ENCODE results near the gene CREG2.

The CREG2 gene

DNA sequence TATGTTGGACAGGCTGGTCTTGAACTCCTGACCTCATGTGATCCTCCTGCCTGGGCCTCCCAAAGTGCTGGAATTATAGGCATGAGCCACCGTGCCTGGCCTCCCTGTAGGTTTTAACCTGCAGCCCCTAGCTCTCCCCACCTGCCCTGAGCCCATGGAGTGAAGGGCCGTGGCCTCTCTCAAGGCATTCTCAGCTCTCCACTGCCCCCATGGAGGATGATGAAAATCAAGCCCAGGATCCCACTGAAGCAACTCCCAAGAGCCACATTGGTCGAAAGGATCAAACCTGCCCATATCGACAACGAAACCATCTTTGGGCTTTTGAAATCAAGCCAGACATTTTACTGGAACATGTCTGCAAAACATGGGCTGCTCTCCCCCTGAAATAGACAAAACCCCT, 22.4 kb upstream of the CREG2 start:
- DNase-seq (ENCODE audit: low spot score), result no peak

- DNase-seq (ENCODE audit: low spot score), result no peak
These were observed 21.6 kb upstream of the CREG2 start for GRCh38 chr2:101408925-101409324.

GRCh38 chr2:101405351-101405899, 18.1 kb upstream of the CREG2 start:
- no peak for DNase-seq (ENCODE audit: low spot score)

DNA sequence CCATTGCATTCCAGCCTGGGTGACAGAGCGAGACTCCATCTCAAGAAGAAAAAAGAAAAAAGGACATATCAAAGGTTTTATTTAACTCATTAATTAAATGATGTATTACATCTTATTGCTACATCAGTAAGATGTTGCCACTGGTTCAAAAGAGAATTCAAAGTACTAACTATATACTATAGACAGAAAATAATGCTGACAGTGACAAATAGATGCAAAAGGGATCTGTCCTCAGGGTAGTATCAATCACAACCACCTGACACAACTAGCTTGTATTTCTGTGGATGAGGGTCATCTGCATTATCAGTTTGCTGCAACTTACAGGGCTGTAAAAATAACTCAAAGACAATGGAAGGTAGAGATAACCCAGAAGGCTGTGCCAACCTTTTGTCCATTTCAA, 16.4 kb upstream of the CREG2 start:
- no peak for DNase-seq (ENCODE audit: low spot score)

- DNase-seq (ENCODE audit: low spot score), result no peak
These were observed 15.3 kb upstream of the CREG2 start for GRCh38 chr2:101402630-101403029.

GRCh38 chr2:101401906-101402305, 14.6 kb upstream of the CREG2 start:
- no peak for DNase-seq (ENCODE audit: low spot score)

- no peak for DNase-seq (ENCODE audit: low spot score)
These were observed 14.0 kb upstream of the CREG2 start for GRCh38 chr2:101401326-101401665.

GRCh38 chr2:101400506-101401325, 13.4 kb upstream of the CREG2 start:
- DNase-seq (ENCODE audit: low spot score), result no peak

DNA sequence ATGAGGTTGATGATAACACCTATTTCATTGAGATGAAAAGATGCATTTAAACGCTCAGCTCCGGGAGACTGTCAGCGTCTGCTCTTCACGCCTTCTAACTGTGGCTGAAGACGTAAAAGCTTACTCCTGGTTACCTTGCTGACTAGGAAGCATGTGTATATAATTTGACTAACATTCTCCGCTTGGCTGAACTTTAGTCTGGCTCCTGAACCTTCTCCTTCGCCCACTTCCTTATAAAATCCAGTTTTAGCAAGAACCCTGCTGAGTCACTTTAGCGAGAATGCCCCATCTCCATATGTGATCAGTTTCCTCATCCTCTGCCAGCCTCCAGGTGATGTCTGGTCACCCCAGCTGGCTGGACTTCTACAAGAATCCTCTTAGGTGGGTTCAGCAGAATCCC, 12.7 kb upstream of the CREG2 start:
- DNase-seq (ENCODE audit: low spot score), result no peak

- DNase-seq (ENCODE audit: low spot score), result no peak
These were observed 11.9 kb upstream of the CREG2 start for GRCh38 chr2:101399021-101399799.

- DNase-seq (ENCODE audit: low spot score), result no peak
These were observed 11.0 kb upstream of the CREG2 start for GRCh38 chr2:101398116-101398821.

DNA sequence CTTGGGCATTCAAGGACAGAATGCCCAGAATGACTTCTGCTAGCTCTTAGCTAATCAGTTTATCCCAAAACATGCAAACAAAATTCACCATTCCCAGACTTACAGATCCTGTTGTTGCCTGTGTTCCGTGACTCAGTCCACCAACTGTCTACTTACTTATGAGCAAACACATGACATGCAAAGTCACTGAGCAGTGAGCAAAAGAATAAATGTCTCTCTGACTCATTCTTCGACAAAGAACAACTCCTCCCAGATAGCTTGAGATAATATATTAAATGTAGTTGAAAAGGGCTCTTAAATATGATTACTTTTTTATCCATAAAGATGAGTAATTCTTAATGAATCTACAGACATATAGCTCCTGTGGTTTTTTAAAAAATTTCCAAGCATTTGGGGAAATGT, 9.0 kb upstream of the CREG2 start:
- no peak for DNase-seq (ENCODE audit: low spot score)

DNA sequence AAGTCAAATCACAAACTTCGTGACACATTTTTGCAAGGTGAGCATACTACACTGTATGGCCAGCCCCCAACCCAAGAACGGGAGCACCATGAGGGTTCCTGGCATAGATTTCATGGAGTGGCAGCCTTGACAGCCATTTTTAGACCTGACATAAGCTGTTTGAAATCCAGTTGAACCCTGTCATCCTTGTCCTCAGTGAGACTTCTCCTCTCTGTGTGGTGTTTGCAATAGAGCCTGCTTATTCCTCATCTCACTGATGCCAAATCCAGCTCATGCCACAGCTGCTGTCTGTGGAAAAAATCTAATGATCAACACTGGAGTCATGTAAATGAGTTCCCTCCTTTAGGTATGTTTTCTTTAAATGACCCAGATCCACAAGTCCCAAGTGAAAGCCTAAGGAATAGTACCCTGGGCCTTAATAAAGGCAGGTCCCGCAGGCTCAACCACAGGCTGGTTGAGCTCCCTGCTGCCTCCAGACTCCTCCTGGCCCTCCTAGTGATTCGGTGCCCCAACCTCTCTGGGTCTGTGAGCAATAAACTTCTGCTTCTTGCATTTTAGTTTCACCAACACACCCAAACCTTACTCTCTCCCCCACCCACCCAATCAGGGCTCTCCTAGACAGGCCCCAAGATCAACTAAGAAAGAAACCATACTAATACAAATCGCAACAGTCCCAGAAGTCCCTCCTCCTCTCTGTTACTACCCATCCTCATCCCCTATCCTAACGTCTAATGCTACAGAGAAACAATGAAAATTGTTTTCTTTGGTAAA, 8.4 kb upstream of the CREG2 start:
- no peak for DNase-seq (ENCODE audit: low spot score)

GRCh38 chr2:101388232-101388631, 929 bp upstream of the CREG2 start:
- DNase-seq (ENCODE audit: low spot score), result no peak

- peak; percentile 29 for DNase-seq (ENCODE audit: low spot score)
These were observed 628 bp downstream of the CREG2 start for GRCh38 chr2:101386599-101387150.

DNA sequence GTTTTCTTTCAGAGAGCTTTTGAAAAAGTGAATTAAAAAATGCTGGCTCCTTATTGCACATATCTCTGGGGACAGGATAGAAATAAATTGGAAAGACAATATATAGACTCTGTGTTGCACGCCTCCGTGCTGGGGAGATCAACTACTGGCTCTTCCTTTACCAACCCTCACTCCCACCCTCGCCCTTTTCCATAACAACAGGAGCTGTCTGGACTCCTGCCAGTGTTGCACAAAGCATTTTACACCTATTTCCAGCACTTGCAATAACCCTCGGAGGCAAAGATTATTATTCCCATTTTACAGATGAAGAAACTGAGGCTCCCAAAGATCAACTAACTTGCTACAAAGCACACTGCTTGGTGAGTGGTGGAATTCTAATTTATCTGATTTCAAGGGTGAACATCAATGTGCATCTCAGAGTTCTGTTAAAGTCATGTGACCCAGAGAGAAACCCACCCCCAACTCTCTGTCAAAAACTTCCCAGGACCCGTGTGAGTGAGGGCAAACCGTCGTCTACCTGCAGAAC, 4.2 kb downstream of the CREG2 start:
- no peak for DNase-seq (ENCODE audit: low spot score)

GRCh38 chr2:101382442-101382841, 4.9 kb downstream of the CREG2 start:
- DNase-seq (ENCODE audit: low spot score), result no peak

- DNase-seq (ENCODE audit: low spot score), result no peak
These were observed 6.9 kb downstream of the CREG2 start for GRCh38 chr2:101380376-101380775.

DNA sequence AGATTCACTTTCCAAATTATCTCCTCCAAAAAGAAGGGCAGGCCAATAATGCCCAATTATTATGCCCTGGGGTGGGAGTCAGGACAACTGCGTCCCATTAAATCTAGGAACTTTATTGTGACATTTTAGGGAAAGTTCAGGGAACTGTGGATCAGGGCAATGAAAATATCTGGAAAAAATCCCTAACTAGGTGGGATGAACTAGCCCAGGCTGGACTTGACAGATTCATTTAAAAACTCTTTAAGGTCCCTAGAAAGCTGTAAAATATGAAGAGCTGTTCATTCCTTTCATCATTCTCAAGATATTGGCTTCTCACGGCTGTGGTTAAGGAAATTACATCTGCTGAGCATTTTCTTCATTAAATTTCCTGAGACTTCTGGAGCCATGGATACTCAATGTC, 8.2 kb downstream of the CREG2 start:
- DNase-seq (ENCODE audit: low spot score), result no peak

DNA sequence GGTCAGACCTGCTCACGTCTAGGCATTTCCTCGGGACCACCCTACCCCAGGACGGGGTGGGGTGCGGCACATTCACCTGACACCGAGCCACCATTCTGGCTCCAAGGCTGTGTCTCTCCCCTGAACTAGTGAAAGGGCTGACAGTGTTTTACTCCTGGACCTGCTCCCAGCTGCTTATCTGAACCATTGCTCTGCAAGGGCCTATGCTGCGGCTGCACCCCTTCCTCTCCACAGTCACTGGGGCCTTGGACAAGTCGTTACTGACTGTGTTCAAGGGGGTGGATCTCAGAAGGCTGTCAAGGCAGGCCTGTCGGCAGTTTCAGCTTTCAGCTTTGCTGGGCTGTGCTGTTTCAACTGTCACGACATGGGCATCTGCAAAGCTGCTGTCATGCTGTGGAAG, 11.7 kb downstream of the CREG2 start:
- DNase-seq (ENCODE audit: low spot score), result no peak

GRCh38 chr2:101374821-101375561, 12.3 kb downstream of the CREG2 start:
- DNase-seq (ENCODE audit: low spot score), result no peak
